HepG2 (cell line): ENCODE measurements around the gene CHN2. TPM values are rescaled to one million over a fixed set of nuclear protein-coding genes. Genes with fewer than 3 reads are reported as not detected.

Experiments used
- ATAC-seq: fragments of 200-7000 bp; cut with Tn5 transposase; 3 replicates; pipeline ENCODE4 v1.9.1; 2020; ENCODE audit warnings: mild to moderate bottlenecking, moderate library complexity
- BruUV-seq: library from RNA; stranded (reverse); fragments of 400-500 nt; replicated peaks from 2 replicates; lab custom pipeline; 2021; lab: Mats Ljungman, UMichigan
- CTCF ChIA-PET: fragments of 300-600 bp; formaldehyde crosslinking; extraction: SDS; loops from one replicate; lab custom pipeline; 2021; ENCODE audit warnings: low total read pairs, inconsistent platforms, low intra/inter-chr PET ratio; lab: Yijun Ruan, JAX
- POLR2A ChIA-PET: fragments of 350-600 bp; sonication (Branson Sonifier 250); formaldehyde crosslinking; loops from one replicate; lab custom pipeline; 2020; ENCODE audit warnings: antibody characterized with exemption, inconsistent platforms; lab: Yijun Ruan, JAX
- DNase-seq: peaks from one replicate; pipeline ENCODE4 v3.0.0-alpha.2; 2015; ENCODE audit warnings: low spot score
- FAIRE-seq: peaks from 3 replicates; lab custom pipeline; 2011; peaks lifted over from hg19 to GRCh38; lab: Jason Lieb, UNC
- H2AFZ ChIP-seq: one replicate; pipeline ENCODE4 v1.6.1; 2011; ENCODE audit warnings: low read length, inconsistent platforms
- H3K27ac ChIP-seq: fragments of 300-600 bp; 3 replicates; pipeline ENCODE4 v1.8.0; 2011; ENCODE audit warnings: mixed run types, mild to moderate bottlenecking, mixed read lengths, low read length, inconsistent platforms; ENCODE audit not compliant: insufficient read depth; ENCODE audit errors: extremely low read length
- H3K27me3 ChIP-seq, 2 experiments: fragments of 200-600 bp in 1 of 2; 2 replicates in 1 of 2; 3 replicates in 1 of 2; pipeline versions ENCODE4 v1.6.0 to v1.8.0; 2011; ENCODE audit warnings: low read length in 2 of 2, mild to moderate bottlenecking in 2 of 2, moderate library complexity in 2 of 2, inconsistent platforms in 1 of 2; ENCODE audit not compliant: insufficient read depth in 2 of 2, control insufficient read depth in 1 of 2
- H3K36me3 ChIP-seq, 2 experiments: fragments of 200-600 bp in 1 of 2; replicated peaks in 1 of 2; 2 replicates in 1 of 2; 3 replicates in 1 of 2; pipeline versions ENCODE4 v1.5.1 to v1.8.0; 2011; ENCODE audit warnings: low read length in 2 of 2, inconsistent platforms in 1 of 2; ENCODE audit not compliant: insufficient read depth in 2 of 2, control insufficient read depth in 1 of 2
- H3K4me1 ChIP-seq: 2 replicates; pipeline ENCODE4 v1.5.1; 2012; ENCODE audit warnings: low read length, inconsistent platforms; ENCODE audit not compliant: insufficient read depth
- H3K4me2 ChIP-seq: 2 replicates; pipeline ENCODE4 v1.6.0; 2011; ENCODE audit warnings: low read depth, low read length, inconsistent platforms
- H3K4me3 ChIP-seq, 3 experiments: fragments of 200-600 bp in 1 of 3; sonication (generic), shearing (Covaris generic) in 1 of 3; replicated peaks in 1 of 3; 2 replicates each; pipeline ENCODE4 v1.5.1; 2011 to 2016; ENCODE audit warnings: low read length in 3 of 3, inconsistent platforms in 2 of 3, low read depth in 2 of 3, mild to moderate bottlenecking in 2 of 3, control low read depth in 1 of 3, mixed read lengths in 1 of 3; ENCODE audit not compliant: insufficient read depth in 1 of 3
- H3K79me2 ChIP-seq: one replicate; pipeline ENCODE4 v1.6.1; 2011; ENCODE audit warnings: low read length, inconsistent platforms; ENCODE audit not compliant: insufficient read depth
- H3K9ac ChIP-seq: 2 replicates; pipeline ENCODE4 v1.6.0; 2011; ENCODE audit warnings: mild to moderate bottlenecking, low read depth, low read length, inconsistent platforms; ENCODE audit not compliant: insufficient read depth
- H3K9me3 ChIP-seq: 2 replicates; pipeline ENCODE4 v1.5.1; 2012; ENCODE audit warnings: mild to moderate bottlenecking, low read length
- H4K20me1 ChIP-seq: 2 replicates; pipeline ENCODE4 v1.6.0; 2011; ENCODE audit warnings: inconsistent platforms, mild to moderate bottlenecking, low read length, moderate library complexity; ENCODE audit not compliant: insufficient read depth
- ESRRA ChIP-seq: sonication (generic); formaldehyde crosslinking; IDR thresholded peaks from 2 replicates; pipeline ENCODE4 v1.5.1; 2020; ENCODE audit warnings: mild to moderate bottlenecking, low read depth, missing genetic modification reagents
- HCFC1 ChIP-seq: fragments of 150-350 bp; IDR thresholded peaks from 2 replicates; pipeline ENCODE4 v1.6.1; 2014; ENCODE audit warnings: low read depth, low read length
- KMT2B ChIP-seq: IDR thresholded peaks from 2 replicates; pipeline ENCODE4 v1.6.1; 2016; ENCODE audit warnings: missing genetic modification reagents, missing compliant biosample characterization
- THAP11 ChIP-seq: IDR thresholded peaks from 2 replicates; pipeline ENCODE4 v1.6.1; 2016; ENCODE audit warnings: missing biosample characterization, missing genetic modification reagents
- USF2 ChIP-seq, 2 experiments: sonication (generic) in 1 of 2; formaldehyde crosslinking in 1 of 2; IDR thresholded peaks; 2 replicates each; pipeline versions ENCODE4 v1.5.1 to v1.6.1; 2011 to 2020; ENCODE audit warnings: borderline replicate concordance in 1 of 2, low read depth in 1 of 2, low read length in 1 of 2, mild to moderate bottlenecking in 1 of 2, missing genetic modification reagents in 1 of 2, moderate library complexity in 1 of 2
- ZFP62 ChIP-seq: sonication (generic); formaldehyde crosslinking; IDR thresholded peaks from 2 replicates; pipeline ENCODE4 v1.4.0; 2020; ENCODE audit warnings: missing genetic modification reagents
- ZGPAT ChIP-seq: IDR thresholded peaks from 2 replicates; pipeline ENCODE4 v1.6.1; 2016; ENCODE audit warnings: mild to moderate bottlenecking
- ZNF124 ChIP-seq: sonication (generic); formaldehyde crosslinking; IDR thresholded peaks from 2 replicates; pipeline ENCODE4 v1.4.0; 2020; ENCODE audit warnings: missing genetic modification reagents
- ZNF143 ChIP-seq: sonication (generic); formaldehyde crosslinking; IDR thresholded peaks from 2 replicates; pipeline ENCODE4 v1.4.0; 2020; ENCODE audit warnings: missing genetic modification reagents
- ZNF430 ChIP-seq: sonication (generic); formaldehyde crosslinking; IDR thresholded peaks from 2 replicates; pipeline ENCODE4 v1.9.0; 2021; ENCODE audit warnings: mild to moderate bottlenecking, missing genetic modification reagents
- ZNF703 ChIP-seq: sonication (generic); formaldehyde crosslinking; IDR thresholded peaks from 2 replicates; pipeline ENCODE4 v1.5.1; 2020; ENCODE audit warnings: missing genetic modification reagents, mild to moderate bottlenecking, moderate library complexity, borderline replicate concordance
- WGBS: methylation state at CpG from one replicate; pipeline ENCODE4 v1.1.6; 2017; ENCODE audit warnings: low lambda C conversion rate; 5-methylcytosine and 5-hydroxymethylcytosine counted together
- in situ Hi-C: cut with HindIII; loops from 2 replicates; pipeline ENCODE4 v1.10.0; 2017; ENCODE audit warnings: low pct_unique_long_range_greater_than_20kb; ENCODE audit not compliant: extremely low pct_ligation_motif_present
- intact Hi-C: fragments of 100-400 bp; cut with micrococcal nuclease; formaldehyde crosslinking; loops from one replicate; pipeline ENCODE4 v1.10.0; 2022; ENCODE audit not compliant: unreplicated experiment
- polyA plus RNA-seq, 8 experiments: library from polyadenylated mRNA; depleted of rRNA in 3 of 8; stranded (reverse) in 7 of 8; unstranded in 1 of 8; fragments of >200 nt; fragmentation: Illumina TruSeq in 4 of 8; extraction: Trizol in 4 of 8; gene quantifications; 2 replicates each; pipeline versions ENCODE4 v1.2.1 to v1.2.3, GENCODE V29; 2011 to 2016; ENCODE audit warnings: low read depth in 4 of 8, missing spikeins in 1 of 8, mixed read lengths in 1 of 8; ENCODE audit not compliant: insufficient read depth in 1 of 8
- total RNA-seq, 5 experiments: library from RNA; depleted of rRNA; stranded (reverse); fragments of >200 nt; fragmentation: Illumina TruSeq; extraction: Trizol; gene quantifications; 2 replicates each; pipeline ENCODE4 v1.2.3, GENCODE V29; 2016; ENCODE audit warnings: low read depth in 1 of 5

The CHN2 gene
- total and polyA plus RNA-seq, 2 of the 13 experiments (the other 11 are each of a cell fraction or from before 2014, with no cell fraction given), result 23.5 to 30.5 TPM

- H3K27ac ChIP-seq, result no peak overlapping the region
- BruUV-seq, result no TSS peak
- WGBS, result 95% methylated on average over 6 of the region's 6 CpGs
- in situ Hi-C loops (no loop called here), intact Hi-C loops (no loop called here)
- H3K9me3 ChIP-seq, result no peaks in the 10 kb centered on the region
- no peak for TF ChIP-seq ESRRA (CRISPR knock-in tag)
- TF ChIP-seq HCFC1, result 0 out of 2 replicates have a peak, but pooled peaks have one; percentile 28
- no peak for TF ChIP-seq ZNF124
- TF ChIP-seq ZNF143 (CRISPR knock-in tag), result peak; percentile 75
- TF ChIP-seq USF2 (IDR thresholded peaks at IDR 0.05; ENCODE audit: low read depth, low read length), result no peak
- no peak for TF ChIP-seq USF2 (CRISPR knock-in tag; IDR thresholded peaks at IDR 0.05; ENCODE audit: borderline replicate concordance)
- TF ChIP-seq THAP11 (CRISPR knock-in tag), result peak; percentile 91
- no peak for TF ChIP-seq ZFP62 (CRISPR knock-in tag)
- TF ChIP-seq ZGPAT (CRISPR knock-in tag), result no peak
- TF ChIP-seq KMT2B (CRISPR knock-in tag), result no peak
- TF ChIP-seq ZNF703 (CRISPR knock-in tag), result no peak
- no peak for TF ChIP-seq ZNF430 (CRISPR knock-in tag)
- H3K36me3 ChIP-seq, result peaks cover 4 to 5% of the 10 kb centered on the region in 2 experiments; a peak in 4 of 5 replicates
- CTCF ChIA-PET, result no interaction called here
- FAIRE-seq, result no peak
- peaks cover 48% of the 10 kb centered on the region for H3K79me2 ChIP-seq
- no peak; the same call in 1 of the 3 replicates for ATAC-seq
- no peaks in the 10 kb centered on the region for H4K20me1 ChIP-seq
- H3K9ac ChIP-seq, result no peak overlapping the region
- POLR2A ChIA-PET, result interaction anchor here (1.2 kb wide), 1 partner anchor 64 kb away, joined by 3 read pairs; no protein-coding TSS in a partner anchor
- H3K4me3 ChIP-seq, result no peak overlapping the region
- no peak overlapping the region for H3K4me2 ChIP-seq
- no peaks in the 10 kb centered on the region for H3K27me3 ChIP-seq
- H3K4me1 ChIP-seq, result peaks cover 22% of the 10 kb centered on the region
- no peak overlapping the region for H2AFZ ChIP-seq
- DNase-seq, result no peak
Observed at GRCh38 chr7:29254591-29254990, 60.0 kb downstream of the CHN2 start.
